Nephron (organoid): ENCODE measurements around the gene PCDH12.
A peak's percentile ranks its signal among the peaks of the same experiment; 100 is the strongest.

Source experiments
- H3K27ac Mint-ChIP-seq, 3 experiments: 2 replicates each; pipeline ENCODE4 v1.8.0; 2020; ENCODE audit warnings: mixed read lengths in 3 of 3, mild to moderate bottlenecking in 2 of 3, moderate library complexity in 1 of 3
- H3K27me3 Mint-ChIP-seq: 2 replicates; pipeline ENCODE4 v1.8.0; 2021; ENCODE audit warnings: low read depth, mild to moderate bottlenecking, moderate library complexity, mixed read lengths
- H3K36me3 Mint-ChIP-seq: 2 replicates; pipeline ENCODE4 v1.8.0; 2020; ENCODE audit warnings: low read depth, mixed read lengths
- H3K4me1 Mint-ChIP-seq: 2 replicates; pipeline ENCODE4 v1.8.0; 2020; ENCODE audit warnings: mixed read lengths
- H3K4me3 Mint-ChIP-seq, 3 experiments: 2 replicates each; pipeline ENCODE4 v1.8.0; 2020; ENCODE audit warnings: mild to moderate bottlenecking in 3 of 3, mixed read lengths in 3 of 3, moderate library complexity in 2 of 3
- H3K9me3 Mint-ChIP-seq: 2 replicates; pipeline ENCODE4 v1.8.0; 2020; ENCODE audit warnings: mixed read lengths
- TF ChIP-seq, protein P1 (sequence below), 3 experiments: fragments of 200-600 bp; sonication (generic); IDR thresholded peaks; one replicate each; pipeline ENCODE4 v1.5.0; 2021; ENCODE audit warnings: antibody characterized with exemption in 3 of 3; ENCODE audit not compliant: unreplicated experiment in 3 of 3

Gene PCDH12

DNA sequence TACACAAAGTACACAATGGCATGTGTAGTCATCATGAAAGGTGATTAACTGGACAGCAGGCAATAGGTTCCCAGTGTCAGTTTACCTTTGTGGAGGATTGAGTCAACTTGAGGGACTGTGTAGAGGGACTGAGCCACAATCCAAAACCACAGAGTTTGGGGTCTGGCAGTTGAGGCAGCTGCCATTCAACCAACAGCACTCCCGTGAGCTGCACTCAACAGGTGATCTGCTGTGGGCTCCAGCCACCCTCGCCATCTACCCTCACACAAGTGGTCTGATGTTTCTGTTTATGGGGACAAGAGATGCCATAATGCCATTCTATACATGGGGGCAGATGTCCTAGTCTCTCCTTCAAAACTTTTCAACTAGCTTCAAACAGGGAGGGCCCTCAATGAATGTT lies 37.2 kb downstream of the PCDH12 start:
- no peaks in the 10 kb centered on the region for H3K9me3 Mint-ChIP-seq
- TF ChIP-seq, protein P1, sequence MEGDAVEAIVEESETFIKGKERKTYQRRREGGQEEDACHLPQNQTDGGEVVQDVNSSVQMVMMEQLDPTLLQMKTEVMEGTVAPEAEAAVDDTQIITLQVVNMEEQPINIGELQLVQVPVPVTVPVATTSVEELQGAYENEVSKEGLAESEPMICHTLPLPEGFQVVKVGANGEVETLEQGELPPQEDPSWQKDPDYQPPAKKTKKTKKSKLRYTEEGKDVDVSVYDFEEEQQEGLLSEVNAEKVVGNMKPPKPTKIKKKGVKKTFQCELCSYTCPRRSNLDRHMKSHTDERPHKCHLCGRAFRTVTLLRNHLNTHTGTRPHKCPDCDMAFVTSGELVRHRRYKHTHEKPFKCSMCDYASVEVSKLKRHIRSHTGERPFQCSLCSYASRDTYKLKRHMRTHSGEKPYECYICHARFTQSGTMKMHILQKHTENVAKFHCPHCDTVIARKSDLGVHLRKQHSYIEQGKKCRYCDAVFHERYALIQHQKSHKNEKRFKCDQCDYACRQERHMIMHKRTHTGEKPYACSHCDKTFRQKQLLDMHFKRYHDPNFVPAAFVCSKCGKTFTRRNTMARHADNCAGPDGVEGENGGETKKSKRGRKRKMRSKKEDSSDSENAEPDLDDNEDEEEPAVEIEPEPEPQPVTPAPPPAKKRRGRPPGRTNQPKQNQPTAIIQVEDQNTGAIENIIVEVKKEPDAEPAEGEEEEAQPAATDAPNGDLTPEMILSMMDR (IDR thresholded peaks at IDR 0.05; ENCODE audit: unreplicated experiment in 3 of 3): no peak
- peak overlapping the region in 1 of 3 experiments; percentile 67 for H3K27ac Mint-ChIP-seq
- peak overlapping the region; percentile 75 to 85 (median 79) for H3K4me3 Mint-ChIP-seq
- H3K4me1 Mint-ChIP-seq: peaks cover 17% of the 10 kb centered on the region
- peaks cover 10% of the 10 kb centered on the region for H3K36me3 Mint-ChIP-seq
- H3K27me3 Mint-ChIP-seq: peaks cover 15% of the 10 kb centered on the region

DNA sequence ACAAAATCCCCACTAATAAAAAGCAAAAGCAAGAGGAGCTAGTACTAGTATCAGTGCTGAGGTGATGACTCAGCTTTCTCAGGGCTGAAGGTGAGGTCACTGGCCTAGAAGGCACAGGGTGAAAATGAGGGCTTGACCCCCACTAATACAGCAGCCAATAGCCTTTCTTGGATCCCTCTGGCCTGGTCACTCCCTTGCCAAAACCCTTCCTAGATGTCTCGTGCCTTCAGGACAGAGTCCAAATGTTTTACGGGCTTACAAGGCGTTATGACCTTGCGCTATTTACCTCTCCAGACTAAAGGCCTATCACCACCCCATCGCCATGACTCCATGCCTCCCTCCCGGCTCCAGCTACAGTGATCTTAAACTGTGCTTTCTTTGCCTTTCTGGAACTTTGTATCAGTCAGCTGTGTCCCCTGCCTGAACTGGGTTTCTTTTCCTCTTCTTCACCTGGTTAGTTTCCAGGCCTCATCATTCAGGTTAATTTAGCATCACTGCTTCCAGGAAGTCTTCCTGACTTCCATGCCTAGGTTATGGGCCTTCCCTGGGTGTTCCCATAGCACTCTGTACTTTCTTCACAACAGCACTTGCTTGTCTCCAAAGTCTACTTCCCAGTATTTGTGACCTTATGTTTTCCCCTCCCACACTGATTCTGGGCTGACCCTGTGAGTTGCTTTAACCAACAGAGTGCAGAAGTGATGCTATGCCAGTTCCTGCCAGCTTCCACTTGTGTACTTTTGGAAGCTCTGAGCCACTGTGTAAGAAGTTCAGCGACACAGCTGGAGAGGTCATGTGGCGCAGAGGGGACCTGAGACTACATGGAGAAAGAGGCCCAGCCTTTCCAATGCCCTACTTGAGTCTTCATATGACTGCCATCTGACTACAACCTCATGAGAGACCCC lies 38.5 kb downstream of the PCDH12 start:
- TF ChIP-seq, protein P1 (IDR thresholded peaks at IDR 0.05; ENCODE audit: unreplicated experiment in 3 of 3): no peak
- Mint-ChIP-seq H3K4me3 (no peak overlapping the region), H3K27me3 (peaks cover 22% of the 10 kb centered on the region), H3K36me3 (peaks cover 5% of the 10 kb centered on the region), H3K9me3 (no peaks in the 10 kb centered on the region), H3K4me1 (peaks cover 18% of the 10 kb centered on the region), H3K27ac (no peak overlapping the region)

DNA sequence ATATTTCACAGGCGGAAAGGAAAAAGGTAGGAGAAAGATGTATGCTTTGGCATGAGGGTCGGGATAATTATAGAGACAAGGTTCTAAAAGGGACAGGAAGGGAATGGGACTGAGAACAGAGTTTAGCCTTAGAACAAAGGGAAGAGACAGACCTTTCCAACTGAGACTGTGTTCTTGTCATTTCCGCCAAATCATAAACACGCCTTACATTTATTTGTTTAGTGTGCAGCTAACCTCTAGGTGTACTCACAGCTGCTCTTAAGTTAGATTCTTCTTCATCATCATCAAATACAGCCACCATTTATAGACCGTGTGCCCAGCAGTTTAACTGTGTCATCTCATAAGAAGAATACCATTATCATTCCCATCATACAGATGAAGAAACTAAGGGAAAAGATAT lies 40.2 kb downstream of the PCDH12 start:
- Mint-ChIP-seq H3K36me3 (no peaks in the 10 kb centered on the region), H3K27ac (no peak overlapping the region), H3K4me1 (peaks cover 22% of the 10 kb centered on the region), H3K9me3 (no peaks in the 10 kb centered on the region), H3K4me3 (no peak overlapping the region), H3K27me3 (peaks cover 33% of the 10 kb centered on the region)
- TF ChIP-seq, protein P1 (IDR thresholded peaks at IDR 0.05; ENCODE audit: unreplicated experiment in 3 of 3): no peak

DNA sequence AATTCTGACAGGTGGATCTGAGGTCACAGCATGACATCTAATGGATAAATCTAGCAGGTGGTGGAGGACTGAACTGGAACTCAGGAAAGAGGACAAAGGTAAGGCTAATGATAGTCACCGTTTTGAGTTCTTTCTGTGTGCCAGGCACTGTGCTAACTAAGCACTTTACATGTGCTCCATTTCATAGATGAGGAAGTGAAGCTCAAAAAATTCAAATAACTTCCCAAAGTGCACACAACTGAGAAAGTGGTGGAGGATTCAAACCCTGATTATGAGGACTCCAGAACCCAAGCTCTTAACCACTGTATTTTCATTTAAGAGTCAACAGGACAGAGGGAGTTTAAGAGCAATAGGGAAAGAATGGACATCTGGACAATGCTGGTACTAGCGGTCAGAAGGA lies 41.5 kb downstream of the PCDH12 start:
- H3K36me3 Mint-ChIP-seq: no peaks in the 10 kb centered on the region
- TF ChIP-seq, protein P1 (IDR thresholded peaks at IDR 0.05; ENCODE audit: unreplicated experiment in 3 of 3): no peak

DNA sequence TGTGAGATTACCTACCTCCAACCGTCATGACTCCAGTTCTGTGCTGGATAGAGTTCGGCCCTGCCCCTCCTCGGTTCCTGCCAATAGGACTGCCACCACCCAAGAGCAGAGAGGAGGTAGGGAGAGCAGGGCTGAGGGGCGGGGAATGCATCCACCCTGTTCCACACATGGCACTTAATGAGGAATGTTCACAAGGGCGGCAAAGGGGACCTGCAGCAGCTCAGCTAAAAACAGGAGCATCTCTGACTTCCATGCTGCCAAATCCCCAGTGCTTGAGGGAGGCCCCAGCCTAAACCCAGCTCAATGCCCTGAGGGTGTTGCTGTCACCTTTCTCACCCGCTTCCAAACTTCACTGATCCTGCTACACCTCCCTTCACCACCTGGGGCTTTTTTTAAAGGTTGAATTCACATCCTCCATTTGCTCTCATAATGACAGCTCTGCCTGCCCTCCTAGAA lies 42.1 kb downstream of the PCDH12 start:
- H3K27me3 Mint-ChIP-seq: peaks cover 33% of the 10 kb centered on the region
- H3K4me1 Mint-ChIP-seq: peaks cover 15% of the 10 kb centered on the region
- no peaks in the 10 kb centered on the region for H3K36me3 Mint-ChIP-seq
- TF ChIP-seq, protein P1 (IDR thresholded peaks at IDR 0.05; ENCODE audit: unreplicated experiment in 3 of 3): no peak
- no peaks in the 10 kb centered on the region for H3K9me3 Mint-ChIP-seq
- H3K27ac Mint-ChIP-seq: no peak overlapping the region
- no peak overlapping the region for H3K4me3 Mint-ChIP-seq

More for the DNA sequence above, 41.5 kb downstream of the PCDH12 start:
- Mint-ChIP-seq H3K27ac (no peak overlapping the region), H3K4me1 (peaks cover 20% of the 10 kb centered on the region), H3K9me3 (no peaks in the 10 kb centered on the region), H3K27me3 (peaks cover 33% of the 10 kb centered on the region), H3K4me3 (no peak overlapping the region)
